ENCODE measurements around the gene FAM13C.

DNA sequence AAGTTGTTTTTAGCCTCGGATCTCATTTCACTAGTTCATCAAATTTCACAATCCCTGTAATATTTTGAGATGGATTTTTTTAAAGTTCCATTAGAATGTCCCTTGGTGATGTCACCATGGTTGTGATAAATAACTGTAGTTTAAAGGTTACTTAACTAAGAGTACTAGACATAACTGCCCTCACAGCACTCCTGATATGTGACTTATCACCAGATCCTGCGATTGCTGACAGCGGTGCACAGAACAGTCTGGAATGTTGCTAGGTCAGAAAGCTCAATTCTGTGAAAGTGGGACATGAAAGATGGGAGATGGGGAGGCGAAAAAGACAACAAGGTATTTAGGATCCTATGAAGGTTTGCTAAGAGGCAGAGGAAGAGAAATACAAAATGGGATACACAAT lies 40.2 kb downstream of the FAM13C start:
- TF ChIP-seq, protein P1, sequence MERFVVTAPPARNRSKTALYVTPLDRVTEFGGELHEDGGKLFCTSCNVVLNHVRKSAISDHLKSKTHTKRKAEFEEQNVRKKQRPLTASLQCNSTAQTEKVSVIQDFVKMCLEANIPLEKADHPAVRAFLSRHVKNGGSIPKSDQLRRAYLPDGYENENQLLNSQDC (CRISPR knock-in tag; IDR thresholded peaks at IDR 0.05) = no peak
- TF ChIP-seq CHD1 (IDR thresholded peaks at IDR 0.05; ENCODE audit: low read length) (no peak), ZC3H8 (IDR thresholded peaks at IDR 0.05) (no peak), ZNF274 (IDR thresholded peaks at IDR 0.05; ENCODE audit: borderline replicate concordance, low read depth, low read length) (no peak), SIX5 (IDR thresholded peaks at IDR 0.05; ENCODE audit: borderline replicate concordance in 1 of 2, insufficient read depth in 1 of 2, low read depth in 1 of 2, low read length in 2 of 2) (no peak), ERF (CRISPR knock-in tag; IDR thresholded peaks at IDR 0.05) (no peak), NFXL1 (CRISPR knock-in tag; IDR thresholded peaks at IDR 0.05) (no peak), ZNF589 (CRISPR knock-in tag; IDR thresholded peaks at IDR 0.05; ENCODE audit: low read depth) (no peak)
